NCI-H1105 (cell line): ENCODE data around the gene TAF9.
"Not testable (repeated sequence)": the region's sequence is repeated elsewhere in the genome, so short reads cannot be mapped to it uniquely, and the experiment has no call there.

ENCODE experiments used
- DNase-seq: peaks from one replicate; lab custom pipeline; 2025; lab: John Stamatoyannopoulos, UW

TAF9 gene, protein sequence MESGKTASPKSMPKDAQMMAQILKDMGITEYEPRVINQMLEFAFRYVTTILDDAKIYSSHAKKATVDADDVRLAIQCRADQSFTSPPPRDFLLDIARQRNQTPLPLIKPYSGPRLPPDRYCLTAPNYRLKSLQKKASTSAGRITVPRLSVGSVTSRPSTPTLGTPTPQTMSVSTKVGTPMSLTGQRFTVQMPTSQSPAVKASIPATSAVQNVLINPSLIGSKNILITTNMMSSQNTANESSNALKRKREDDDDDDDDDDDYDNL

GRCh38 chr5:69369340-69370121, at the start of gene TAF9, which contains the start of the genes AK6 and RAD17:
Gene TAF9 (minus strand): TSS chr5:69369520. CDS start chr5:69365737, 3,783 bp downstream.
Gene AK6 (minus strand): TSS chr5:69369520. CDS start chr5:69369490, 30 bp downstream.
Gene RAD17 (plus strand): TSS chr5:69369818. CDS start chr5:69372209, 2,391 bp downstream.
- DNase-seq: peak; percentile 76

- no peak for DNase-seq
Observed at GRCh38 chr5:69418554-69418953, 49.2 kb upstream of the TAF9 start.

- no peak for DNase-seq
Observed at GRCh38 chr5:69416699-69417098, 47.4 kb upstream of the TAF9 start.

GRCh38 chr5:69416180-69416579, 46.9 kb upstream of the TAF9 start:
- no peak for DNase-seq

DNA sequence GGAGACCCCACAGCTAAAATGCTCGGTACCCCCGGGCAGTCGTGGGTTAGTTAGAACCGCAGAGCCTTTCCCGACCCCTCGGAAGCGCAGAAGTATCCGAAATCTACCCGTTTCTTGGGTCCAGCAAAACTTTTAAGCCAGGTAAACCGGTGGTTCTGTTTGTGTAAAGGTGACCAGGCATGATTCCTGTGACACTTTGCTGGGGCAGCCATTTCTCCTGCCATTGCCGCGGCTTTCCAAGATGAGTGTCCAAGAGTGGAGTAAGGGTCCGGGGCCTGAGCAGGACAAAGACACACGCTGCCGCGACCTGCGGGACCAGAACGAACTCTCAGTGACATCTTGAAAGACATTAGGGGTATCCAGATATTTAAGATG, 46.3 kb upstream of the TAF9 start:
- no peak for DNase-seq

GRCh38 chr5:69414885-69415583, 45.7 kb upstream of the TAF9 start, which contains the start of gene MARVELD2:
Gene MARVELD2 (plus strand): TSS chr5:69415116. CDS start chr5:69419386, 4,270 bp downstream.
- DNase-seq: peak; percentile 76

GRCh38 chr5:69404659-69405330, 35.5 kb upstream of the TAF9 start:
- no peak for DNase-seq

- DNase-seq: no peak
Observed at GRCh38 chr5:69378376-69378775, 9.1 kb upstream of the TAF9 start.

DNA sequence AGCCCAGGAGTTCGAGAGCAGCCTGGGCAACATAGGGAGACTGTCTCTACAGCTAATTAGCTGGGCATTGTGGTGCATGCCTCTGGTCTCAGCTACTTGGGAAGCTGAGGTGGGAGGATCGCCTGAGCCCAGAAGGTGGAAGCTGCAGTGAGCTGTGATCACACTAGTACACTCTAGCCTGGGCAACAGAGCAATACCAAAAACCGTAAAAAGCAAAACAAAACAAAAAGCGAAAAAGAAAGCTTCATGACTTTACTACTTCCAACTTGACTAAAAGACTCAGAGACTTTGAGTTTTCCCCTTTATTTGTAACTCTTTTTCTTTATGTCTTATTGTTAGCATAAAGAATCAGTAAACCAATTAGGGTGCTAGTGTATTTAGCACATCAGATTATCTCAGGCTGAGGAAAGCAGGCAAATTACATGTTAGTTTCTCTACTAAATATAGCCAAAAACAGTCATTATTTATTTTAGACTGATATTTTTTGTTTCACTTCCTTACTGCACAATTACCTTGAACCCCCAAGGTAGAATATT, 5.7 kb upstream of the TAF9 start:
- no peak for DNase-seq

DNA sequence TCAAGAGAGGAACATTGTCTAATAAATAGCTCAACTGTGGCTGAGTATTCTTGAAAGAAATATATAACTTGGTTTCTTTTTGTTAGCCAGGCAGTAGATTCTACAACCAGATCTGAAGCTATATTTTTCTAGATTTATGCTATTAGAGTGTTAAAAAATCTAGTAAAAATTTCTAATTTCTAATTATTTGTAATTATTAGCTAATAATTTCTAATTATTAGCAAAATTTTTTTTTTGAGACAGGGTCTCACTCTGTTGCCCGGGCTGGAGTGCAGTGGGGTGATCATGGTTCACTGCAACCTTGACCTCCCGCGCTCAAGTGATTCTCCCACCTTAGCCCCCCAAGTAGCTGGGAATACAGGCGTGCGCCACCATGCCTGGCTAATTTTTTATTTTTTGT, 3.1 kb upstream of the TAF9 start:
- DNase-seq: no peak

- DNase-seq: not testable (repeated sequence)
Observed at GRCh38 chr5:69370335-69370734, 1.0 kb upstream of the TAF9 start.

DNA sequence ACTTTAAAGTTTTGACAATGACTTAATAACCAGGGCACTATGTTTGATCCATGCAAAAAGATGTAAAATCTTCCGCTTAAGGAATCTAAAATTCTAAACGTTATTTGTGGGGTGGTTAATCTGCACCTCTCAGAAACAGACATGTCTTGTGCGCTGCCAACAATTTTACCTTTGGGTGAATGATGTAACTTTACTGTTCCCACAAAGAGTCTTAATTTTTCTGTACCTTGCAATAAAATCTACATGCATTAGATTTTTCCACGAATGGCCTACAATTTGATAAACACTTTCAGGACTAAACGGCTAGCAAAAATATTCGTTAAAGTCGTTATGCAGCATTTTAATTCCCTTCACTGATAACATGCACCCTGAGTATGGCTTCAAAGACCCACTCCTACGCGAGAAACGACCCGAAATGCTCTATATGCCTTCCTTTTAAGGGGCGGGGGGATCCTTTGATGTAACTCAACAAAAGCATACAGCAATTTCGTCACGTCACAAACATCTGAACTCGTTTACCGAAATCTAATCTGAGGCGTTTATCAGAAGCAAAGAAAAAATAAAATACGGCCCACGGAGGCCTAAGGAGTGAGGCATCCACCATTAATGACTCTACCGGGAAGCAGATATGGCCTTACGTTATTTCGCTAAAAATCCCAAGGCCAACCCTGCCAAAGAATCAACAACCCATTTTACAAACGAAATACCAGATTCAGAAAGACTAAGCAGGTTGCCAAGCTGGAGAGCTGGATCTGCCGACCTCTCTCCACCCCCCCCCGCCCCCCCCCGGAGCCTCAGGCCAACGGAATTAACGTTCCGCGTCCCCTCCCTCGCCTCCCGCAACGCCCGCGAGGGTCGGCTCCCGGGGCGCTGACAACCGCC, 621 bp downstream of the TAF9 start:
- DNase-seq: no peak

GRCh38 chr5:69367697-69368279, 1.5 kb downstream of the TAF9 start:
- no peak for DNase-seq

GRCh38 chr5:69364850-69365249, 4.5 kb downstream of the TAF9 start:
- DNase-seq: no peak

DNA sequence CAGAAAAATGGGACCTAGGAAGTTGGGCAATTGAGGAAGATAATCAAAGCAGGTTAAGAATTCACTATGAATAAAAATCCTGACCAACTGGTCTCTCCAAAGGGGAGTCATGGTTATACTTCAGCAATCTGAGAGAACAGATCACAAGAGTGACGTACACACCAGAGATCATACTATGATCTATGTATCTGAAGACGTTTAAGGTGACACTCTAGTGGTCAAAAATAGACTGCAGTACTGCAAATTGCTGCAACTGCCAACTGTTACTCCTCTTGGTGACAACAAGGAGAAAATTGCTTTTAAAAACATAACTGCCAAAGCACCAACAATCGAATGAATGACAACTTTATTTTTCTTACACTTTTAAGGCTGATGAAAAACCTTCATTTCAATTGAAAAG, 4.9 kb downstream of the TAF9 start:
- DNase-seq: no peak

DNA sequence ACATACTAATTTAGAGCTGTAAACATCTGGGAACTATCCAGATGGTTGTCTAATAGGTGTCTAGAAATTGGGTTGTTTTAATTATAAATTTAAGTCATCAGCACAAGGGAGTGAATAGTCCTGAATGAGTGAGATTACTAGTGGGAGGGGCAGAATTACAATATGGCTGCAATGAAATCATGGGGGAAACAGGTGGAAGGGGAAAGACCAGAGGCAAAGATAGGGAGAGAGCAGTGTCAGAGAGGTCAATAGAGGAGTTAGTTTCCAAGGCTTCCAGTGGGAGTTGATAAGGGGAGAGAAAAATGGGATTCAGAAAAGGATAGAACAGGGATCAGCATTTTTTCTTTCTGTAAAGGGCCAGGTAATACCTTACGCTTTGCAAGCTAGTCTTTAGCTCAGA, 8.9 kb downstream of the TAF9 start:
- DNase-seq: no peak

DNA sequence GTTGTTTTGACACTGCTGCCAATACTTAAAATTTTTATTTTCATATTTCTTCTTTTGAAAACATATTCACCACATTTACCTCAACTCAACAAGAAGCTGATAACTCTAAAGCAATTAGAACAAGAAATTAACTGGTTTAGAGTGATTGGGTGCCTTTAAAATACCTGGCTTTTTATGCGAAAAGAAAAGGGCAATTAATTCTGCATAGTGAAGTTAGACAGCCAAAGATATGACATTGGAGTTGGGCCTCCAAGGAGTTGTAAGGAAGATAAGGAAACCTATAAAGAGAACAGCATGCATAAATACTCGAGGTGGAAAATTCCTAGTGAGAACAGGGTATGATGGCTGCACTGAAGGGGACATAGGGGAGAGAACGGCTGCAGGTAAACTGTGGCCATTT, 9.6 kb downstream of the TAF9 start:
- DNase-seq: no peak

DNA sequence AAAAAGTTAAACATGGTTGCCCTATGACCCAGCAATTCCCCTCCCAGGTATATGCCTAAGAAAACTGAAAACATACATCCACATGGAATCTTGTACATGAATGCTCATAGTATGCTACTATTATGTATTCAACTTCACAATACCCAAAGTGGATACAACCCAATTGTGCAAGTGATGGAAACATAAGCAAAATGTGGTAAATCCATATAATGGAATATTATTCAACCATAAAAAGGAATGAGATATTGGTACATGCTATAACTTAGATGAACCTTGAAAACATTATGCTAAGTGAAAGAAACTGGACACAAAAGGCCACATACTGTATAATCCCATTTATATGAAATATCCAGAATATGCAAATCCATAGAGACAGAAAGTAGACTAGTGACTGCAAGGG, 18.7 kb downstream of the TAF9 start:
- DNase-seq: no peak

GRCh38 chr5:69343083-69343482, 26.2 kb downstream of the TAF9 start:
- DNase-seq: no peak

- DNase-seq: no peak
Observed at GRCh38 chr5:69341520-69342161, 27.7 kb downstream of the TAF9 start.
